Measurements from ENCODE around the gene RNF208.
A peak's percentile ranks its signal among the peaks of the same experiment; 100 is the strongest.

DNA sequence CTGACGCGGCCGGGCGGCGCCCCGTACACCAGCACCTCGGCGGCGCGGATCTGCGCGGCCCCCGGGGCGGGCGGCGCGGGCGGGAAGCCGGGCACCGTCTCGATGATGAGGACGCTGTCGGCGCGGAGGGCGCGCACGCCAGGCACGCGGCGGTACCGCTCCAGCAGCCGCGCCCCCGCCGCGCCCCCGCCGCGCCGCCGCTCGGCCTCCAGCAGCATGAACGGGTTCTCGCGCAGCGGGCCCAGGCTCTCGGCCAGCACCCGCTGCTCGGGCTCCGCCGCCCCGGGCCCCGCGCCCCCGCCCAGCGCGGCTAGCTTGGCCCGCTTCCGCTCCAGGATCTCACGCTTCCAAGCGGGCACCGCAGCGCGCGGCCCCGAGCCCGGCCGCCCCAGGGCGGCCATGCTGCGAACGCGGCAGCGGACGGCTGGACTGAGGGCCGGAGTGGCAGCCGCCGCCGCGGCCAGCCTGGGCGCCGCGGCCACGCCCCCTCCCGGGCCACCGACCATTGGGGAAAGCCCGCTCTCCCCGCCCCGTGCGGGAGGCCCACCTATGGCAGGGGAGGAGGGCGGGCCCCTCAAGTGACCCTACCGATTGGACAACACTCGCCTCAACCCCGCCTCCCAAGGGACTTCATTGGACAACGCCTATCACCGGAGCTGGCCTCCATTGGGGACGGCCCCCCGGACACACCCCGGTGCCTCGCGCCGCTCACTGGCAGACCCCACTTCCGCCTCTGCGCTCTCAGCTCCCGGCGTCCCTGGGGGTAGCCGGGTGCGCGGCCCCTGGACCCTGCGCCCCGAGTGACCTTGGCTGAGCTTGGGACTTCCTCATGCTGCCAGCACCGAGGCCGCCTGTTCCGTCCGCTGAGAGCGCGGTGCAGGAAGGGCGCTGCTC, 21.5 kb downstream of the RNF208 start, which contains the start of gene TPRN:
- TF ChIP-seq POLR2A (IDR thresholded peaks at IDR 0.05) = peak; percentile 88
- TF ChIP-seq, protein P1, sequence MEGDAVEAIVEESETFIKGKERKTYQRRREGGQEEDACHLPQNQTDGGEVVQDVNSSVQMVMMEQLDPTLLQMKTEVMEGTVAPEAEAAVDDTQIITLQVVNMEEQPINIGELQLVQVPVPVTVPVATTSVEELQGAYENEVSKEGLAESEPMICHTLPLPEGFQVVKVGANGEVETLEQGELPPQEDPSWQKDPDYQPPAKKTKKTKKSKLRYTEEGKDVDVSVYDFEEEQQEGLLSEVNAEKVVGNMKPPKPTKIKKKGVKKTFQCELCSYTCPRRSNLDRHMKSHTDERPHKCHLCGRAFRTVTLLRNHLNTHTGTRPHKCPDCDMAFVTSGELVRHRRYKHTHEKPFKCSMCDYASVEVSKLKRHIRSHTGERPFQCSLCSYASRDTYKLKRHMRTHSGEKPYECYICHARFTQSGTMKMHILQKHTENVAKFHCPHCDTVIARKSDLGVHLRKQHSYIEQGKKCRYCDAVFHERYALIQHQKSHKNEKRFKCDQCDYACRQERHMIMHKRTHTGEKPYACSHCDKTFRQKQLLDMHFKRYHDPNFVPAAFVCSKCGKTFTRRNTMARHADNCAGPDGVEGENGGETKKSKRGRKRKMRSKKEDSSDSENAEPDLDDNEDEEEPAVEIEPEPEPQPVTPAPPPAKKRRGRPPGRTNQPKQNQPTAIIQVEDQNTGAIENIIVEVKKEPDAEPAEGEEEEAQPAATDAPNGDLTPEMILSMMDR (IDR thresholded peaks at IDR 0.05) = no peak
